Measurements from ENCODE around the gene AKAP9.

DNA sequence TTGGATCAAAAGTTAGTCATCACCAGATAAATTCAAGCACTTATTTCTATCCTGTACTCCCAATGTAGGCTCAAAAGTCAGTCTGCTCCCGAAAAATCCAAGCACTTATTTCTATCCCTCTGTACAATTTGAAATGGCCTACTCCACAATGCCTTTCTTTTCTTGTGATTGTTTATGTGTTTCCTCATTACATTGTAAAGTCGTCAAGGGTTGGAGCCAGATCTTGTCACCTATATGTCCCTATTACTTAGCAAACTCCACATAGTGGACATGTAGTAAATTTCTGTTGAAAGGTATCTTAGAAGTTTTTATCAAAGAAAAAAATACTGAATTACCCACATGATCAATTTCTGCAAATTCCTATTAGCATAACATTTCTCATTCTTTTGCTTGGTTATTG lies 111.5 kb downstream of the AKAP9 start:
- TF ChIP-seq, protein P1, sequence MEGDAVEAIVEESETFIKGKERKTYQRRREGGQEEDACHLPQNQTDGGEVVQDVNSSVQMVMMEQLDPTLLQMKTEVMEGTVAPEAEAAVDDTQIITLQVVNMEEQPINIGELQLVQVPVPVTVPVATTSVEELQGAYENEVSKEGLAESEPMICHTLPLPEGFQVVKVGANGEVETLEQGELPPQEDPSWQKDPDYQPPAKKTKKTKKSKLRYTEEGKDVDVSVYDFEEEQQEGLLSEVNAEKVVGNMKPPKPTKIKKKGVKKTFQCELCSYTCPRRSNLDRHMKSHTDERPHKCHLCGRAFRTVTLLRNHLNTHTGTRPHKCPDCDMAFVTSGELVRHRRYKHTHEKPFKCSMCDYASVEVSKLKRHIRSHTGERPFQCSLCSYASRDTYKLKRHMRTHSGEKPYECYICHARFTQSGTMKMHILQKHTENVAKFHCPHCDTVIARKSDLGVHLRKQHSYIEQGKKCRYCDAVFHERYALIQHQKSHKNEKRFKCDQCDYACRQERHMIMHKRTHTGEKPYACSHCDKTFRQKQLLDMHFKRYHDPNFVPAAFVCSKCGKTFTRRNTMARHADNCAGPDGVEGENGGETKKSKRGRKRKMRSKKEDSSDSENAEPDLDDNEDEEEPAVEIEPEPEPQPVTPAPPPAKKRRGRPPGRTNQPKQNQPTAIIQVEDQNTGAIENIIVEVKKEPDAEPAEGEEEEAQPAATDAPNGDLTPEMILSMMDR (IDR thresholded peaks at IDR 0.05): no peak
- TF ChIP-seq POLR2A (IDR thresholded peaks at IDR 0.05): no peak

Data from uterus (tissue), 2 donors.